IPS DF 4.7 (cell line): ENCODE data around the gene SWI5.
"Not testable (repeated sequence)": the region's sequence is repeated elsewhere in the genome, so short reads cannot be mapped to it uniquely, and the experiment has no call there.

Experiments used
- DNase-seq: peaks from one replicate; pipeline ENCODE4 v3.0.0-alpha.2; 2013; ENCODE audit warnings: low spot score; ENCODE audit errors: extremely low read depth

SWI5 gene

DNA sequence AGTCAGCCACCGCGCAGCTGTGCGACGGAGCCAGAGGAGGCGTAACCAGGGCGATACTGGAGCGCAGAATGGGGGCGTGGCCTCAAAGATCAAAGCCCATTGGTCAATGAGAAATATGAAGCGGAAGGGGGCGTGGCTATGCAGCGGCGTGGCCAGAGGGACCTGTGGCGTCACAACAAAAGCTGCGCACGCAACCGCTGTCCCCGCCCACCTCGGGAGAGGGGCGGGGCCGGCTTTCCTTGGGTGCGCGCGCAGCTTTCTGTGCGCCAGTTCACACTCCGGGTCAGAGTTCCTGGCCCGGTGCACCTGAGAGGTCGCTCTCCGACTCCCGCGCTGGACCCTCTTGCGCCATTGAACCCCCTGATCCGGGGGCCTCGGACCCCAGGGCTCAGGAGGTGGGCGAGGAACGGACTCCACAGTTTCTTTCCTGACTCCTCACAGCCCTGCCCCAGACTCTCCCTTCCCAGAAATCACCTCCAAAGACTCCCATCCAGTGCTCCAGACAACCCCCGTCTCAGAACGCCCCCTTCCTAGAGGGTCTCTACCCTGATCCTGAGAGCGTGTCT lies at the start of gene SWI5:
Gene SWI5, plus strand, starts transcription at position 269 of the 566 bp plus-strand sequence.
- no peak for DNase-seq

DNA sequence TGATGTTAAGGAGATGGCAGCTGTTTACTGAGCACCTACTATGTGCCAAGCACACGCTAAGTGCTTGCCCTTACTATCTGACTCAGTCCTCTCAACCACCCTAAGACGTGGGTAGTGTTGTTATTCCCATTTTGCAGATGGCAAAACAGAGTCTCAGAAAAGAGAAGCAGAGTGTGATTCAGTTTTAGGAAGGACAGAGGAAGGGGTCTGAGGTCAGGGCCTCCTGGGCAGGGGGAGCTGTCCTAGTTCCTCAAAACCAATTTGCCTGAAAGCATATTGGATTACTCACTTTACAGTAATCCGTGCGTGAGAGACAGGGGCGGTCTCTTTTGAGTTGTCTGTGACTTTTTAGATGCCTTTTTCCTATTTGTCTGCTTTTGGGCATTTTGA lies 49.7 kb upstream of the SWI5 start:
- DNase-seq = no peak

DNA sequence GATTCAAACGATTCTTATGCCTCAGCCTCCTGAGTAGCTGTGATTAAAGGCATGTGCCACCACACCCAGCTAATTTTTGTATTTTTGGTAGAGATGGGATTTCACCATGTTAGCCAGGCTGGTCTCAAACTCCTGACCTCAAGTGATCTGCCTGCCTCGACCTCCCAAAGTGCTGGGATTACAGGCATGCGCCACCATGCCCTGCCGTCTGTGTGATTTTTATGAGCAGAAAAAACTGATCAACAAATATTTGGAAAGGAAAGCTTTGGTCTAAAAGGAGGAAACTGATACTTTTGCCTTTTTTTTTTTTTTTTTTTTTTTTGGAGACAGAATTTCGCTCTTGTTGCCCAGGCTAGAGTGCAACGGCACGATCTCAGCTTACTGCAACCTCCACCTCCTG lies 45.2 kb upstream of the SWI5 start:
- DNase-seq = not testable (repeated sequence)

DNA sequence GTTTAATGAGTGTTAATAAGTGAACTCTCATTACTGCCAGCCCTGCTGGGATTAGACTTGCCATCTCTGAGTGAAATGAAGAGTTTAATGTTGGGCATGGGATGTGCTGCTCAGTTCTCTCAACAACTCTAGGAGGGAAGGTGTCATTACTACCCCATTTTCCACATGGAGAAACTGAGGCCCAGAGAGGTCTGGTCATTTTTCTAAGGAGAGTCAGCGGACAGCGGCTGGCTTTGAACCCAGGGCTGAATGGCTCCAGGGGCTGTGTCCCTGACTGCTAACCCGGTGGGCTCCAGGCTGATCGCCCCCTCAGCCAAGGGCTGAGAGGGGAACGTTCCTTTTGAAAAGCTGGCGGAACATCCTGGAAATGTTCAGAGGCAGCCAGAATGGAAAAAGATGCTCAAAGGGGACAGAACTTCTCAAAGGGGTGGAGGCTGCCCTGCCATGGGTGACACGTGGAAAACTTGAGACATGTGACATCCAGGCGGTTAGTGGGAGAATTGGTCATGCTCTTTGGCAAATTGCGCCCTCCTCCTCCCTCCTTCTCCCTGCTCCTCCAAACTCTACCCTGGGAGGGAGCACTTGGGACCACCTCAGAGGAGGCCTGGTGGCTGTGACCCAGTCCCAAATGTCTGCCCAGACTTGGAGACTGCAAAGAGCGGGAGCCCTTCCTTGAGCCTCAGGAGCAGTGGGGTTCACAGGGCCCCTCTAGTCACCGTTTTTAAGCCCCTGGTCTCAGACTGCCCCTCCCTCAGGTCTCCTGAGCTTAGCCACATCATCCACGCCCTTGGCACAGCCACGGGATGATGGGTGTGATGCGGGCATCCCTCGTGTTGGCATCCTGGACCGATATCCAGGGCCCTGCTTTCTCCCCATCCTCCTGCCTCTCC lies 44.2 kb upstream of the SWI5 start:
- no peak for DNase-seq

DNA sequence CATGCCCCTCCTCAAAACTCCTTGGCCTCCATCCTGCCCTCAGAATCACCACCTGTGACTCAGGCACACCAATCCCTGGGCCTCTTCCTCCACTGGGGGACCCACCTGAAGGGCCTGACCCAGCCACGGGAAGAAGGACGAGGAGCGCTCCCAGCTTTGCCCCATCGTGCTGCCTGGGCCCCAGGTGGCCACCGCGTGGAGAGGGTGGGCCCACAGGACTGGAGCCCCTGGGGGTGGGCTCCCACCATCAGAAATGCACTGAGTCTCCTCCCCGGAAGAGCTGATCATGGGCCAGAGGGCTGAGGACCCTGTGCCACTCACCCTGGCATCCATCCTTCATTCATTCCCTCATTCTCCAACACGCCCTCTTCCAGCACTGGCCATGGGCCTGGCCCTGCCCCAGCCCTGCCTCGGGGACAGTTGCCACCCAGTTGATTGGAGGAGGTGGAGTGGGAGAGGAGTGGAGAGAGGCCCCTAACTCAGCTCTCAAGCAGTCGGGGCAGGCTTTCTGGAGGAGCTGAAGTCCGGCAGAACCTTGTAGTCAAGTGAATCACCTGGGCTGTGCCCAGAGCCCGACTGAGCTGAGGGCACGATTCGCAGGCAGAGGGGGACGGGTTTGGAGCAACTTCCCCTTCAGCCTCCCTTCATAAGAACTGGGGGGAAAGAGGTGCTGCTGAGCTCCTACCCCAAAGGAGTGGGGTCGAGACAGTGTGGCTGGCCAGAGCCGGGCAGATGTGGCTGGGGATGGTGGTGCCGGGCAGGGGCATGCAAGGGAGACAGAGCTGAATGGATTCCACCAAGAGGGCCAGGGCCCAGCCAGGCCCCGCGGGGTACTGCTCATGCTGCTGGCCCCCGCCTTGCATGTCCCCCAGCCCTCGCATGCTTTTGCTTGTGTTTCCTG lies 43.3 kb upstream of the SWI5 start:
- no peak for DNase-seq

DNA sequence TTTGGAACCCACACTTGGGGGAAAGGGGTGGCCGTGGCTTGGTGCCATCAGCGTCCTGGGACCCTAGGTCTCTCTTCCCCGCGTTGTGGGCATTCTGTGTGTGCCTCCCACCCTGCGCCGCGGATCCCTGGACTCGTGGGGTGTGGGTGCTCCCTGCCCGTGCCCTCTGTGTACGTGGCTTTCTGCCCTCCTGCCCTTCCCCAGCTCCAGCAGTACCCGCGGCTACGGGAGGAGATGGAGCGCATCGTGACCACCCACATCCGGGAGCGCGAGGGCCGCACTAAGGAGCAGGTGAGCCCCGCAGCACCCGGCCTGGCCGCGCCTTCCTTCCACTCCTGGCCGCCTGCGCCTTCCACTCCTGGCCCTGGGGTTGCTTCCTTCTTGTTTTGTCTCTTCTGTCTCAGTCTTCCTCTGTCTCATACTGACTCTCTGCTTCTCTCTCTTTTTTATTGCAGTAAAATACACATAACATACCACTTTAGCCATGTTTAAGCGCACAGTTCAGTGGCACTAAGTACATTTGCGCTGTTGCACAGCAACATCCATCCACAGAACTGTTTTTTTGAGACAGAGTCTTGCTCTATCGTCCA lies 42.2 kb upstream of the SWI5 start:
- DNase-seq = no peak

DNA sequence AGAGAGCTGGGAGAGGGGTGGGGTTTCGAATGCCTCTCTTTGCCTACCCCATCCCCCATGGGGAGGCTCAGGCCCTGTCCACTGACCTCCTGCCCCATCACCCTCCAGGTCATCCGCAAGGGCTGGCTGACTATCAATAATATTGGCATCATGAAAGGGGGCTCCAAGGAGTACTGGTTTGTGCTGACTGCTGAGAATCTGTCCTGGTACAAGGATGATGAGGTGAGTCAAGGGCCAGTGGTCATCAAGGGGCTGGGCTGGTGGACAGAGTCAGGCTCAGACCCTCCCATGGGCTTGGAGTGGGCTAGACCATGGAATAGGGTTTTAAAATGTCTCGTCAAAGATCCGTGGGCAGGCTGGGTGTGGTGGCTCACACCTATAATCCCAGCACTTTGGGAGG lies 34.0 kb upstream of the SWI5 start:
- no peak for DNase-seq

DNA sequence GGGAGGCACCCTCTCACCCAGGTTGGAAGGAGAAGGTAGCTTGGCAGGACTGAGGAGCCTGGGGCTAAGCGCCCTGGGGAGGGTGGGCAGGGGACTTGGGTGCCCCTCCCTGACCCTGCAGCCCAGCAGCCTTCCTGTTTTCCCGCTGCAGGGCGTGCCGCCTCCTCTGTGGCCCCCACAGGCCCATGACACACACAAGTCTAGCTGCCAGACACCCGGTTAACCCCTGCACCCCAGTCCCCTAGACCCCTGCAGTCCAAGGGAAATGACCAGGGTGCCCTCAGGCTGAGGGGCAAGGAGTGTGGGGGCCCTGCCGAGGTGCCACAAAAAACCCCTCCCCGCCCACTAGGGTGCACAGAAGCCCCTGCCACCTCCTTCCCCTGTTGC lies 33.3 kb upstream of the SWI5 start:
- DNase-seq = no peak

DNA sequence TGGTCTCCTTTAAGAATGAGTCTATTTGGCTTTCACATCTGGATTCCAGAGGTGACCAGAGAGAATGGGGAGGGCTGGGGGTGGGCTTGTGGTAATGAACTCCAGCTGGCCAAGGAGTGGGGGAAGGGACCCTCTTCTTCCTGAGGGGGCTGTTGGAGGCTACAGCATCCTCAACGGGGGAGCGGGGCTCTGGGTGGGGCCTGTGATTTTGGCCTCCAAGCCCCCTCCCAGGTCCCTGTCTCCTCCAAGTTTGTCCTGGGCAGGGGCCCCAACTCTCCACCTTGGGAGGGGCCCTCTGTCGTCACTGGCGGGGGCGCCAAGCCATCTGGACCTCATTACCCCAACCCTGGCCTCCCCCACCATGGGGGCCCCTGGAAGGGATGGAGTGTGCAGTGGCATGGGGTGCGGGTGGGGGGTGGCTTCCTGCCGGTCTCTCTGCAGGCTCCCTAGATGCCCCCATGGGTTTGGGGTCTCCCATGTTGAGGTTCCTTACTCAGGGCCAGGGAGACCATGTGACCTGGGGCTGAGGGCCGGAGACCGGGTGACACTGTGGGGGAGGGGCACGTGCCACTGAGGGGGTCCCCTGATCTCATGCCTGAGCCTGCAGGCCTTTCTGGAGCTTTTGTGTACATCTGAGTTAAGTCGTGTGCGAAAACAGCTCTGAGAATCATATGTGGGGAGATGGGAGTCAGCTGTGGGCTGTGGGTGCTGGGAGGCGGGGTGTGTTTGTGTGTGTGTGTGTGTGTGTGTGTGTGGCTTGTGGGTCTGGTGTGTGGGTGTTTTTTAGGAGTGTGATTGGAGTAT lies 32.7 kb upstream of the SWI5 start:
- DNase-seq = no peak

DNA sequence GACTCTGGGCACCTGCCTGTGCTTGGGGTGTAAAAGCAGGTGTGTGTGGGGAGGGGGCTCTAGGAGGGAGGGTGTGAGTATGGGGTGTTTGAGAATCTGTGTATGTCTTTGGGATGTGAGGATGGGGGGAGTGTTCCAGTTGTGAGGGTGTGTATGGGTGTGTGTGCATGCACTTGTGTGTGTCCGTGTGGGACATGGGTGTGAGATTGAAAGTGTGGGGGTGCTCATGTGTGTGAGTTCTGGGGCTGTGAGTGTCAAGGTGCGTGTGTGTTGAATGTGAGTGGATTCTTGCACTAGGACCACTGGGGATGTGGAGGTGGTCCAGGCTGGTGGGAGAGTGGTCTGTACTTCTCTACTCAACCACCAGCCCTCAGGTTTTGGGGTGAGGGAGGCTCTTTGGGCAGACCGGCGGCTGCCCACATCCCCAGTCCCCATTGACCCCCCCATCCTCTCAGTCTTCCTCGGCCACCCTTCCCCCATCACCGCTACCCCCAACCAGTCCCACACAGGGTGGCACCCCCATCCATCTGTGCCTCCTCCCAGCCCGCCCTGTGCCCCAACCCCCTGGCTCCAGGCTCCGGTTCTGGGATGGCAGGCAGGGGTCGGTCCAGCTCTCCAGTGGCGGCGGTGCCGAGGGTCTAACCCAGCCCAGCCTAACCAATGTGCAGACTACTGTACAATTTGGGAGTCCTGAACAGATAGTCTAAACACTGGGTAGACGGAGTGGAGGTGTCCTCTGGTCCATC lies 31.8 kb upstream of the SWI5 start:
- DNase-seq = no peak

DNA sequence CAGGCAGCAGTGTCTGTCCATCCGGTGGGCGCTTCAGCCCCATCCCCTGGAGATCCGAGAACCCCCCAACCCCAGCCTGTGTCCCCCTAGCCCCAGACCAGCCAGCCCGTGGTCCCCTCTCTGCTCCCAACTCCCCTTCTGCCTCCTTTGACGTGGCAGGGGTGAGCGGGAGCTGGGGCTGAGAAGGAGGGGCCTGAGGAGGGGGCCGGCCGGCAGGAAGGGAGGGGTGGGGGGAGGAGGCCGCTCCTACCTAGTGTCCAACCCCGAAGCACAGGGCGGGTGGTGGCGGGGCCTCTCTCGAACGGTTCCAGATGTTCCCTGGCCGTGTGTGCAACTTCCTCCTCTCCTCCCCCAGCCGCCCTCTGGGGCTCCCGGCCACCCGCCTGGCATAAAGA lies 31.2 kb upstream of the SWI5 start:
- no peak for DNase-seq

DNA sequence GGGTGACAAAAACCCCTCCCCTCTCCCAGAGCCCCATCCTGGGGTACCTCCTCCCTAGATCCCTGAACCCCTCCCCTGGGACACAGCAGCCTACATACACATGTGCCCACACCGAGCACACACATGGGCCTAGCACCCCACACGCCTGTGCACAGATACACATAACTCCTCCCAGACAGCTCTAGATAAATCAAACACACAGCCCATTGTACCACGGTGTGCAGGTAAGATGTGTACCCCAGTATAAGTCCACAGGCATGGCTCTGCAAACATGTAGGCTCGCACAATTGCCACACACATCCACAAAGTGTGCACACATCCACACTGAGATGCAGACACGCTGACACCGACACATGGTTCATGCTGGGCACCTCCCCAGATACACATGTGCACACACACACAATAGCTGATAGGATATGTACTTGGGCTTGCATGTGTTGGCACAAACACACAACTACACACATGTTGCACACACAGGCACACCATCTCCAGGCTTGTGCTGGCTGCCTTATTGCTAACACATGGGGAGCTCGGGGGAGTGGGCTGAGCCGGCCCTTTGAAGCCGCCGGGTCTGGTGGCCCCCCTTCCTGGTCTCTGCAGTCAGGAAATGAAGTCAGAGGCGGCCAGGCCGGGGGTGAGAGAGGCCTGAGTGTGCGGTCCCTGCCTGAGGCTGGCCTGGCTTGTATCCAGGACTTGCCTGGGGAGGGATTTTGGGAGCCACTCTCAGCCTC lies 30.5 kb upstream of the SWI5 start:
- DNase-seq = no peak

DNA sequence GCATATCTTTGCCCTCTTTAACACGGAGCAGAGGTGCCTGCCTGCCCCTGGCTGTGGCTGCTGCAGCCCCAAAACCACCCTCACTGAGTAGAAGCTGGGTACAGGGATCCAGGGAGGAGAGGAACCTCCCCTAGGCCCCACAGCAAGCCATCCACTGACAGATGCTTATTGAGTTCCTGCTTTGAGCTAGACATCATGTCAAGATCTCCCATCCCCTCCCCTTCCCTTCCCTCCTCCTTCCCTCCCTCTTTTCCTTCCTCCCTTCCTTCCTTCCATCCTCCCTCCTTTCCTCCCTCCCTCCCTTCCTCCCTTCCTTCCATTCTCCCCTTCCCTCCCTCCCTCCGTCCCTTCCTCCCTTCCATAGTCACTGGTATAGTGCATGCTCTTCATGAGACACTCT lies 29.6 kb upstream of the SWI5 start:
- DNase-seq = no peak

DNA sequence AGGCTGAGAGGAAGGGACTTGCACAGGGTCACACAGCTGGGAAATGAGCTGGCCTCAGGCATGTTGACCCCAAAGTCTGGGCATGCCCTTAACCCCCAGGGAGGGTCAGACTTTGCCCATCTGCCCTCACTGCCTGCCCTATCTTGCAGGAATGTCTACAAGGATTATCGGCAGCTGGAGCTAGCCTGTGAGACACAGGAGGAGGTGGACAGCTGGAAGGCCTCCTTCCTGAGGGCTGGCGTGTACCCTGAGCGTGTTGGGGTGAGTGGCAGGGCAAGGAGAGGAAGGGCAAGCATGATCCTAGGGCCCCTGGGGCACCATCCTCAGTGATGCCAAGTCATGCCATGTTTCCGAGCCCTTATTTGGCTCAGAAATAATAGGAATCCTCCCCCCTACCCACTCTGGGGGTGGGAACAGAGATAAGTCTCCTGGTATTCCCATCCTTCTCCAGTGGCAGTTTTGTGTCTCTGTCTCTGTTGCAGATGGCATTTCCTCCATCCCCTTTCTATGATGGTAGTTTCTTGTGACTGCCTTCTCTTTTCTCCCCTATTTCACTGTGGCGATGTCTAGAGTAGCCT lies 28.8 kb upstream of the SWI5 start:
- no peak for DNase-seq

DNA sequence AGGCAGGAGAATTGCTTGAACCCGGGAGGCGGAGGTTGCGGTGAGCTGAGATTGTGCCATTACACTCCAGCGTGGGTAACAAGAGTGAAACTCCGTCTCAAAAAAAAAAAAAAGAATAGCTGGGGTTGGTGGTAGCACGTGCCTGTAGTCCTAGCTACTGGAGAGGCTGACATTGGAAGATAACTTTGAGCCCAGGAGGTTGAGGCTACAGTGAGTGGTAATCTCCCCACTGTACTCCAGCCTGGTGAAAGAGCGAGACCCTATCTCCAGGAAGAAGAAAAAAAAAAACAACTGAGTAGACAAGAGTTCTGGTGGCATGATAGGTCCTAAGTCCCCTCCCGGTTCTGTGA lies 26.5 kb upstream of the SWI5 start:
- no peak for DNase-seq

DNA sequence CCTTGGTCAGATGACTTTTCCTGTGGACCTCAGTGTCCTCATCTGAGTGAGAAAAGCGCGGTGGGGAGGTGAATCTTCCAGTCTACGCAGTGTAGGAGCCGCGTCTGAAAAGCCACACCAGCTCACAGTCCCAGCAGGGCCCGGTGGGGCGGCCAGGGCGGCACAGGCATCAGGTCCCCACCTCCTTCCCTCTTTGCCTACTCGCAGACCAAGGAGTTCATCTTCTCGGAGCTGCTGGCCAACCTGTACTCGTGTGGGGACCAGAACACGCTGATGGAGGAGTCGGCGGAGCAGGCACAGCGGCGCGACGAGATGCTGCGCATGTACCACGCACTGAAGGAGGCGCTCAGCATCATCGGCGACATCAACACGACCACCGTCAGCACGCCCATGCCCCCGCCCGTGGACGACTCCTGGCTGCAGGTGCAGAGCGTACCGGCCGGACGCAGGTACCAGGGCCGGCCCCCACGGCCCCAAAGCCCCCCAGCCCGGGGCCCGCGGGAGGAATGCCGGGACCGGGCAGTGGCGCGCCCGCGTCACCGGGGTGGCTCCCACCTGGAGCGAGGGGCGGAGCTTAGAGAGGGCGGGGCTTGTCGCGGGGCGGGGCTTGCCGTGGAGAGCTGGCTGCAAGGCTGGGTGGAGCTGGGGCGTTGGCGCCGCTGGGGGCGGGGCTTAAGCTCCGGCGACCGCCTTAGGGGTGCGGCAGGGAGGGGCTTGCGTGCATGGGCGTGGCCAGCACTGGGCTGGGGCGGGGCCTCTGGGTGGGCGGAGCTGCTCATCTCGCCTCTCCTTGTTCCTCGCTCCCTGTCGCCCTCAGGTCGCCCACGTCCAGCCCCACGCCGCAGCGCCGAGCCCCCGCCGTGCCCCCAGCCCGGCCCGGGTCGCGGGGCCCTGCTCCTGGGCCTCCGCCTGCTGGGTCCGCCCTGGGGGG lies 25.9 kb upstream of the SWI5 start:
- no peak for DNase-seq

DNA sequence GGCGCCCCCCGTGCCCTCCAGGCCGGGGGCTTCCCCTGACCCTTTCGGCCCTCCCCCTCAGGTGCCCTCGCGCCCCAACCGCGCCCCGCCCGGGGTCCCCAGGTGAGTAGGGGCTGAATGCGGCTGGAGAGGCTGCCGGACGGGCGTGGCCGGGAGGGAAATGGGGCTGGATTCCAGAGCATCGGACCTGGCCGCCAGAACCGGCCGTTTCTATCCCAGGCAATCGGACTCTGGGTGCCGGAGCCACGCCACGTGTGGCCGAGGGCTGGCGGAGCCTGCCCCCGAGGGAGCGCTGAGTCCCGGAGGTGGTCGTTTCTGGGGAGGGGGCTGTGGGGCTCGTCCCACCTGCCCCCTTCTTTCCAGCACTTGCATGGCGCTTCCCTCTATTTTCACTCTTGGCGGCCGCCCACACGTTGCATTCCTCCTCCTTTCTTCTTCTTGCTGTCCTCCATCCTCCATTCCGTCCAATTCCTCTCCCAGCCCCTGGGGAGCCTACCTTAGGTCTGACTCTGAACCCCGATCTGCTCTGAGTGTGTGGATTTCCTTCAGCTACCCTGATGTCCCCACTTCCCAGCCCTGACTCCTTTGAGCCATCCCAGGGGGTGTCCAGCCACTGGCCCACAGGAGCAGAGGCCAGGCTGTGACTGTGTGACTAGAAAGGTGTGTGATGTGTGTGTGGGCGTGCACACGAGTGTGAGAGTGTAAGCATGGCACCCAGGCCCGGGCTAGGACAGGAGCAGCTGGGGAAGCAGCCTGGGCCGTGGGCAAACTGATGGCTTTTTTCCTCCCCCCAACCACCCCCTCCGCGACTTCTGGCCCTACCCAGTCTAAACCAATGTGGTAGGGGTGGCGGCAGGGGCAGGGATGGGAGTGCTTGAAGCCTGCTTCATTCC lies 25.0 kb upstream of the SWI5 start:
- DNase-seq = no peak
